Adrenal gland (tissue), 19 donors: ENCODE results near the gene IRF2BP2. TPM values are rescaled to one million over a fixed set of nuclear protein-coding genes. Genes with fewer than 3 reads are reported as not detected.
A peak's percentile ranks its signal among the peaks of the same experiment; 100 is the strongest.

Source experiments
- DNase-seq, 7 donors: peaks; one replicate each; pipeline ENCODE4 v3.0.0-alpha.2; 2019 to 2020
- H3K27ac ChIP-seq, 5 donors: fragments of 200-600 bp; sonication (generic) in 4 of 5; 1 replicate in 3 of 5; 2 replicates in 2 of 5; pipeline versions ENCODE4 v1.5.1 to v1.8.0; 2016 to 2020; ENCODE audit warnings: mild to moderate bottlenecking in 1 of 5
- H3K27me3 ChIP-seq: fragments of 200-600 bp; 2 replicates; pipeline ENCODE4 v1.8.0; 2021
- H3K36me3 ChIP-seq, 2 donors: fragments of 200-600 bp; replicated peaks in 1 of 2; 1 replicate in 1 of 2; 2 replicates in 1 of 2; pipeline versions ENCODE4 v1.5.1 to v1.8.0; 2018 to 2022
- H3K4me1 ChIP-seq, 2 donors: fragments of 200-600 bp; replicated peaks in 1 of 2; 1 replicate in 1 of 2; 2 replicates in 1 of 2; pipeline versions ENCODE4 v1.5.1 to v1.8.0; 2018 to 2021
- H3K4me3 ChIP-seq, 4 donors: fragments of 200-600 bp; sonication (generic) in 3 of 4; one replicate each; pipeline ENCODE4 v1.5.1; 2016 to 2018
- H3K9me3 ChIP-seq, 3 donors: fragments of 200-600 bp; sonication (generic) in 1 of 3; replicated peaks in 1 of 3; 1 replicate in 2 of 3; 2 replicates in 1 of 3; pipeline versions ENCODE4 v1.5.1 to v1.8.0; 2016 to 2021
- CTCF ChIP-seq, 6 experiments: fragments of 450-650 bp in 4 of 6; fragments of 200-600 bp in 2 of 6; sonication (generic) in 1 of 6; IDR thresholded peaks; 1 replicate in 5 of 6; 2 replicates in 1 of 6; pipeline versions ENCODE4 v1.5.1 to v1.8.0; 2016 to 2021; ENCODE audit warnings: antibody characterized with exemption in 6 of 6, mild to moderate bottlenecking in 2 of 6, moderate library complexity in 1 of 6
- POLR2A ChIP-seq, 2 donors: fragments of 450-650 bp; IDR thresholded peaks; one replicate each; pipeline ENCODE4 v1.6.1; 2017; ENCODE audit warnings: antibody characterized with exemption in 2 of 2, mild to moderate bottlenecking in 2 of 2, moderate library complexity in 1 of 2
- whole genome bisulfite sequencing, 4 donors: extraction: QIAGEN DNeasy Blood & Tissue Kit in 2 of 4; methylation state at CpG; one replicate each; pipeline versions ENCODE4 v1.1.5 to v1.1.7; 2013 to 2017; 5-methylcytosine and 5-hydroxymethylcytosine counted together
- intact Hi-C, 2 donors: fragments of 100-400 bp; cut with DNase I; formaldehyde crosslinking; loops; one replicate each; pipeline versions ENCODE4 v1.14.1 to v1.15.0; 2022 to 2023
- long read RNA-seq, 10 donors: library from polyadenylated mRNA in 3 of 10; unstranded in 2 of 10; stranded (forward) in 1 of 10; transcript quantifications; one replicate each; pipeline ENCODE4 v2.0.0 and lab custom pipeline, GENCODE V29; 2021 to 2026
- polyA plus RNA-seq, 3 donors: library from polyadenylated mRNA; stranded (reverse); fragments of 200-250 nt in 2 of 3; fragments of 350-450 nt in 1 of 3; fragmentation: Illumina TruSeq in 1 of 3; extraction: RNeasy Lipid Tissue Mini Kit (QIAGEN cat#74804) in 1 of 3; gene quantifications; one replicate each; pipeline ENCODE4 v1.2.3, GENCODE V29; 2013 to 2014
- total RNA-seq, 9 donors: library from RNA; depleted of rRNA in 4 of 9; stranded (reverse); fragments of >200 nt in 4 of 9; fragments of 120-200 nt in 1 of 9; fragmentation: NEBNext Ultra II Directional in 1 of 9; extraction: Animal tissue kit (Norgen Biotek cat#: 25700) in 1 of 9; gene quantifications; one replicate each; pipeline versions ENCODE4 v1.1.0 to v1.2.4, GENCODE V29; 2013 to 2023
- donor health status: healthy with polysubstance abuse.
- donor health status: Bipolar disorder and iron deficiency.
- donor health status: DM: yes; HTN: yes; CAD: no.
- donor health status: DM: no; HTN: no; CAD: no.
- donor health status: DM: no; HTN: no; CAD: no.
- donor health status: DM: yes; HTN: yes; CAD: no.

Gene IRF2BP2
- total RNA-seq (100 to 1,000 TPM in 4 of 9 donors, 10 to 100 TPM in 5; 37.5 to 182 (median 95.1) TPM), polyA plus RNA-seq (10 to 100 TPM; 47.2 to 87.6 (median 67.4) TPM)
- long read RNA-seq, donor 1, full-length matches to known transcripts, result 4 of 4 reads
- long read RNA-seq, donor 1, partial matches to known transcripts, result 0 of 4 reads
- long read RNA-seq, donor 1, other reads (novel, unspliced or antisense), result 0 of 4 reads
- long read RNA-seq, donor 2, full-length matches to known transcripts, result 14 of 14 reads
- long read RNA-seq, donor 2, partial matches to known transcripts, result 0 of 14 reads
- long read RNA-seq, donor 2, other reads (novel, unspliced or antisense), result 0 of 14 reads
- long read RNA-seq, donor 3, full-length matches to known transcripts, result 1 of 1 reads
- long read RNA-seq, donor 3, partial matches to known transcripts, result 0 of 1 reads
- long read RNA-seq, donor 3, other reads (novel, unspliced or antisense), result 0 of 1 reads
- long read RNA-seq, donor 4, full-length matches to known transcripts, result 3 of 7 reads
- long read RNA-seq, donor 4, partial matches to known transcripts, result 0 of 7 reads
- long read RNA-seq, donor 4, other reads (novel, unspliced or antisense), result 4 of 7 reads
- long read RNA-seq, donor 5, full-length matches to known transcripts, result 37 of 53 reads
- long read RNA-seq, donor 5, partial matches to known transcripts, result 0 of 53 reads
- long read RNA-seq, donor 5, other reads (novel, unspliced or antisense), result 16 of 53 reads
- long read RNA-seq, donor 6, partial matches to known transcripts, result 0 of 23 reads
- long read RNA-seq, donor 6, other reads (novel, unspliced or antisense), result 22 of 23 reads
- long read RNA-seq, donor 7, full-length matches to known transcripts, result 6 of 6 reads
- long read RNA-seq, donor 7, partial matches to known transcripts, result 0 of 6 reads
- long read RNA-seq, donor 7, other reads (novel, unspliced or antisense), result 0 of 6 reads
- long read RNA-seq, donor 8, full-length matches to known transcripts, result 14 of 14 reads
- long read RNA-seq, donor 8, partial matches to known transcripts, result 0 of 14 reads
- long read RNA-seq, donor 8, other reads (novel, unspliced or antisense), result 0 of 14 reads
- long read RNA-seq, donor 9, full-length matches to known transcripts, result 2 of 2 reads
- long read RNA-seq, donor 9, partial matches to known transcripts, result 0 of 2 reads
- long read RNA-seq, donor 9, other reads (novel, unspliced or antisense), result 0 of 2 reads
- long read RNA-seq, donor 10, full-length matches to known transcripts, result 7 of 7 reads
- long read RNA-seq, donor 10, partial matches to known transcripts, result 0 of 7 reads
- long read RNA-seq, donor 10, other reads (novel, unspliced or antisense), result 0 of 7 reads

- DNase-seq, result peak; percentile 80 to 90 (median 85)
- Histone ChIP-seq H3K4me1 (peaks cover 45 to 49% of the 10 kb centered on the region in 2 donors), H3K4me3 (peak within 1 kb of the TSS; percentile 59 to 93 (median 80)), H3K27ac (peak within 1 kb of the TSS; percentile 100), H3K36me3 (peaks cover 0 to 30% of the 10 kb centered on the region in 2 donors), H3K9me3 (no peaks in the 10 kb centered on the region), H3K27me3 (no peaks in the 10 kb centered on the region)
- peak in 1 of 6 experiments; percentile 21 for TF ChIP-seq CTCF (IDR thresholded peaks at IDR 0.05)
- peak; percentile 91 to 97 for TF ChIP-seq POLR2A (IDR thresholded peaks at IDR 0.05)
- 0 to 1% (median 0%) methylated on average over 12 to 62 of the region's 62 CpGs for WGBS, 4 donors
- intact Hi-C loops, result loop anchor here (2.0 to 5.0 kb wide), 3 partner anchors 112 to 367 kb away; no protein-coding TSS in a partner anchor
These were observed at the start of gene IRF2BP2 for GRCh38 chr1:234610061-234610665. TSS of gene IRF2BP2 (minus strand) at chr1:234610178. CDS start at chr1:234609494, 684 bp downstream.

- WGBS, 4 donors, result 43 to 69% (median 58%) methylated on average over 6 to 9 of the region's 9 CpGs
- no peak for TF ChIP-seq CTCF (IDR thresholded peaks at IDR 0.05)
- TF ChIP-seq POLR2A (IDR thresholded peaks at IDR 0.05), result no peak
- Histone ChIP-seq H3K27me3 (no peaks in the 10 kb centered on the region), H3K4me3 (no peak overlapping the region), H3K36me3 (no peaks in the 10 kb centered on the region), H3K27ac (peak overlapping the region in 3 of 5 donors; percentile 1 to 66 (median 41)), H3K4me1 (peaks cover 0 to 20% of the 10 kb centered on the region in 2 donors), H3K9me3 (no peaks in the 10 kb centered on the region)
- intact Hi-C loops, result no loop called here
- peak; percentile 61 to 87 (median 80) for DNase-seq
These were observed 49.6 kb upstream of the IRF2BP2 start for GRCh38 chr1:234659538-234659937.

- no peak for TF ChIP-seq POLR2A (IDR thresholded peaks at IDR 0.05)
- no peak for TF ChIP-seq CTCF (IDR thresholded peaks at IDR 0.05)
- intact Hi-C loops, result no loop called here
- Histone ChIP-seq H3K36me3 (no peaks in the 10 kb centered on the region), H3K27ac (no peak overlapping the region), H3K4me3 (no peak overlapping the region), H3K4me1 (peaks cover 0 to 20% of the 10 kb centered on the region in 2 donors), H3K9me3 (no peaks in the 10 kb centered on the region), H3K27me3 (no peaks in the 10 kb centered on the region)
- WGBS, 4 donors, result 68 to 80% (median 77%) methylated on average over 2 to 3 of the region's 3 CpGs
- no peak for DNase-seq
These were observed 48.2 kb upstream of the IRF2BP2 start for GRCh38 chr1:234658138-234658537.
